GM12878 (cell line): ENCODE results near the gene SETD2. TPM values are rescaled to one million over a fixed set of nuclear protein-coding genes. Genes with fewer than 3 reads are reported as not detected.
A peak's percentile ranks its signal among the peaks of the same experiment; 100 is the strongest.

ENCODE experiments used
- ATAC-seq: fragments of 200-7000 bp; cut with Tn5 transposase; 3 replicates; pipeline ENCODE4 v1.9.1; 2020; ENCODE audit warnings: mild to moderate bottlenecking, moderate library complexity
- BruUV-seq: library from RNA; stranded (reverse); fragments of 400-500 nt; replicated peaks from 2 replicates; lab custom pipeline; 2021; lab: Mats Ljungman, UMichigan
- CTCF ChIA-PET: fragments of 300-600 bp; sonication (Branson Sonifier 250); formaldehyde crosslinking; extraction: SDS; loops from one replicate; lab custom pipeline; 2021; ENCODE audit warnings: inconsistent platforms; lab: Yijun Ruan, JAX
- POLR2A ChIA-PET: fragments of 350-600 bp; formaldehyde crosslinking; extraction: SDS; loops from one replicate; lab custom pipeline; 2021; ENCODE audit warnings: inconsistent platforms; lab: Charles Lee
- RAD21 ChIA-PET: fragments of 300-600 bp; sonication (Branson Sonifier 250); formaldehyde crosslinking; loops from one replicate; lab custom pipeline; 2023; ENCODE audit warnings: antibody characterized with exemption; ENCODE audit not compliant: unreplicated experiment; lab: Charles Lee
- SMC1A ChIA-PET: fragments of 300-600 bp; sonication (Branson Sonifier 250); formaldehyde crosslinking; loops from one replicate; lab custom pipeline; 2023; ENCODE audit not compliant: unreplicated experiment, uncharacterized antibody; lab: Charles Lee
- DNase-seq: peaks from one replicate; pipeline ENCODE4 v3.0.0-alpha.2; 2011; ENCODE audit warnings: low read depth, low spot score
- FAIRE-seq: peaks from 3 replicates; lab custom pipeline; 2011; peaks lifted over from hg19 to GRCh38; lab: Jason Lieb, UNC
- H2AFZ ChIP-seq: 2 replicates; pipeline ENCODE4 v1.6.0; 2011; ENCODE audit warnings: low read depth, low read length, control low read depth; ENCODE audit not compliant: control insufficient read depth
- H3K27ac ChIP-seq: 2 replicates; pipeline ENCODE4 v1.5.1; 2011; ENCODE audit warnings: control low read depth; ENCODE audit not compliant: control insufficient read depth, insufficient read depth
- H3K27me3 ChIP-seq, 2 experiments: replicated peaks in 1 of 2; 2 replicates each; pipeline versions ENCODE4 v1.6.0 to v1.6.1; 2011; ENCODE audit warnings: low read length in 1 of 2; ENCODE audit not compliant: control insufficient read depth in 2 of 2, insufficient read depth in 2 of 2
- H3K36me3 ChIP-seq, 2 experiments: 2 replicates each; pipeline ENCODE4 v1.5.1; 2011; ENCODE audit warnings: low read length in 1 of 2; ENCODE audit not compliant: control insufficient read depth in 2 of 2, insufficient read depth in 2 of 2
- H3K4me1 ChIP-seq: 2 replicates; pipeline ENCODE4 v1.6.1; 2011; ENCODE audit warnings: mild to moderate bottlenecking, low read length, moderate library complexity, mixed read lengths; ENCODE audit not compliant: control insufficient read depth, insufficient read depth
- H3K4me2 ChIP-seq: 2 replicates; pipeline ENCODE4 v1.6.0; 2011; ENCODE audit warnings: control low read depth; ENCODE audit not compliant: control insufficient read depth, insufficient read depth
- H3K4me3 ChIP-seq: fragments of 200-600 bp; sonication (generic); 2 replicates; pipeline ENCODE4 v1.5.1; 2016
- H3K79me2 ChIP-seq: 2 replicates; pipeline ENCODE4 v1.6.0; 2011; ENCODE audit warnings: low read length; ENCODE audit not compliant: control insufficient read depth, insufficient read depth
- H3K9ac ChIP-seq: 2 replicates; pipeline ENCODE4 v1.8.0; 2011; ENCODE audit warnings: low read length, control low read depth, mixed read lengths; ENCODE audit not compliant: control insufficient read depth, insufficient read depth
- H3K9me3 ChIP-seq: replicated peaks from 3 replicates; pipeline ENCODE4 v1.5.1; 2011; ENCODE audit warnings: mild to moderate bottlenecking, low read length; ENCODE audit not compliant: control insufficient read depth, insufficient read depth
- H4K20me1 ChIP-seq: 2 replicates; pipeline ENCODE4 v1.6.0; 2011; ENCODE audit not compliant: control insufficient read depth, insufficient read depth
- BMI1 ChIP-seq: fragments of 450-650 bp; IDR thresholded peaks from 2 replicates; pipeline ENCODE4 v1.6.1; 2016; ENCODE audit warnings: mild to moderate bottlenecking, moderate library complexity, borderline replicate concordance
- CEBPB ChIP-seq, 2 experiments: fragments of 150-350 bp in 1 of 2; IDR thresholded peaks; 2 replicates each; pipeline ENCODE4 v1.6.1; 2012 to 2014; ENCODE audit warnings: low read depth in 2 of 2, low read length in 2 of 2, borderline replicate concordance in 1 of 2, inconsistent platforms in 1 of 2
- E4F1 ChIP-seq: fragments of 450-650 bp; IDR thresholded peaks from 2 replicates; pipeline ENCODE4 v1.6.1; 2018; ENCODE audit warnings: borderline replicate concordance, mild to moderate bottlenecking; ENCODE audit not compliant: partially characterized antibody
- FOXK2 ChIP-seq: fragments of 450-650 bp; IDR thresholded peaks from 2 replicates; pipeline ENCODE4 v1.6.1; 2017; ENCODE audit warnings: mild to moderate bottlenecking, moderate library complexity
- HCFC1 ChIP-seq: fragments of 150-350 bp; IDR thresholded peaks from 2 replicates; pipeline ENCODE4 v1.6.1; 2014; ENCODE audit warnings: low read length
- LARP7 ChIP-seq: fragments of 450-650 bp; IDR thresholded peaks from 2 replicates; pipeline ENCODE4 v1.6.1; 2017; ENCODE audit warnings: mild to moderate bottlenecking
- MEF2A ChIP-seq: IDR thresholded peaks from 2 replicates; pipeline ENCODE4 v1.6.1; 2011; ENCODE audit warnings: low read depth, mild to moderate bottlenecking, low read length, moderate library complexity; ENCODE audit not compliant: insufficient read depth
- MTA3 ChIP-seq: IDR thresholded peaks from 2 replicates; pipeline ENCODE4 v1.6.1; 2012; ENCODE audit warnings: low read length, inconsistent platforms, borderline replicate concordance
- POLR2A ChIP-seq: IDR thresholded peaks from 2 replicates; pipeline ENCODE4 v1.6.1; 2011; ENCODE audit warnings: low read depth, mild to moderate bottlenecking, low read length
- PRDM15 ChIP-seq: fragments of 450-650 bp; formaldehyde crosslinking; IDR thresholded peaks from 2 replicates; pipeline ENCODE4 v1.4.0; 2020; ENCODE audit warnings: mild to moderate bottlenecking, moderate library complexity
- SMARCA5 ChIP-seq: fragments of 450-650 bp; IDR thresholded peaks from 2 replicates; pipeline ENCODE4 v1.6.1; 2017; ENCODE audit warnings: mild to moderate bottlenecking
- STAT3 ChIP-seq: IDR thresholded peaks from 2 replicates; pipeline ENCODE4 v1.6.1; 2011; ENCODE audit warnings: low read depth, low read length, improper control_type of control experiment
- TBL1XR1 ChIP-seq: IDR thresholded peaks from 2 replicates; pipeline ENCODE4 v1.6.1; 2012; ENCODE audit warnings: low read depth, low read length, improper control_type of control experiment
- YBX1 ChIP-seq: fragments of 450-650 bp; IDR thresholded peaks from 2 replicates; pipeline ENCODE4 v1.6.1; 2016; ENCODE audit warnings: antibody characterized with exemption
- WGBS: methylation state at CpG from one replicate; pipeline ENCODE4 v1.1.6; 2016; ENCODE audit warnings: low lambda C conversion rate; ENCODE audit not compliant: insufficient replicate concordance, insufficient coverage; ENCODE audit errors: missing lambda C conversion rate; 5-methylcytosine and 5-hydroxymethylcytosine counted together
- in situ Hi-C: fragments of 300-500 bp; cut with MboI; formaldehyde crosslinking; loops from 9 replicates; pipeline ENCODE4 v1.14.3; 2018; ENCODE audit warnings: mixed read lengths
- intact Hi-C: fragments of 100-400 bp; cut with micrococcal nuclease; formaldehyde crosslinking; loops from one replicate; pipeline ENCODE4 v1.14.2; 2022; ENCODE audit not compliant: unreplicated experiment
- polyA plus RNA-seq, 11 experiments: library from polyadenylated mRNA; depleted of rRNA in 4 of 11; unstranded in 6 of 11; stranded (reverse) in 5 of 11; fragments of >200 nt; fragmentation: Nextera tagmentation in 4 of 11; fragmentation: Illumina TruSeq in 1 of 11; extraction: Ambion mirVana in 4 of 11; extraction: Trizol in 1 of 11; gene quantifications; 1 replicate in 1 of 11; 2 replicates in 10 of 11; pipeline versions ENCODE4 v1.2.1 to v1.2.3, GENCODE V29; 2011 to 2016; ENCODE audit warnings: inconsistent platforms in 2 of 11, missing spikeins in 2 of 11, low read depth in 1 of 11
- total RNA-seq, 4 experiments: library from RNA; depleted of rRNA in 3 of 4; stranded (reverse); fragments of >200 nt in 3 of 4; fragmentation: Illumina TruSeq in 1 of 4; extraction: Trizol in 1 of 4; gene quantifications; 2 replicates each; pipeline versions ENCODE4 v1.2.1 to v1.2.3, GENCODE V29; 2013 to 2021

SETD2 gene
- total and polyA plus RNA-seq, 10 of the 15 experiments (the other 5 are each of a cell fraction or from before 2014, with no cell fraction given) = 8.4 to 44.9 (median 24.5) TPM

GRCh38 chr3:47014036-47014435 lies 149.9 kb downstream of the SETD2 start:
- in situ Hi-C loops = no loop called here
- Histone ChIP-seq H3K4me1 (peaks cover 9% of the 10 kb centered on the region; the same call in 1 of the 2 replicates), H3K4me2 (no peak overlapping the region), H4K20me1 (no peaks in the 10 kb centered on the region), H3K4me3 (no peak overlapping the region), H3K36me3 (peaks cover 13 to 21% of the 10 kb centered on the region in 2 experiments), H3K79me2 (no peaks in the 10 kb centered on the region), H3K9me3 (no peaks in the 10 kb centered on the region), H3K27me3 (no peaks in the 10 kb centered on the region), H2AFZ (no peak overlapping the region), H3K9ac (no peak overlapping the region), H3K27ac (no peak overlapping the region)
- TF ChIP-seq PRDM15 (CRISPR knock-in tag) (no peak), HCFC1 (no peak), POLR2A (peak; percentile 47)
- CTCF ChIA-PET = no interaction called here
- no peak for DNase-seq
- POLR2A ChIA-PET = no interaction called here
- BruUV-seq = no TSS peak
- SMC1A ChIA-PET = no interaction called here
- ATAC-seq = no peak
- FAIRE-seq = no peak
- RAD21 ChIA-PET = no interaction called here
- intact Hi-C loops = loop anchor here (10.0 kb wide), 1 partner anchor 309 kb away; the partner anchor contains the start of gene TMIE

GRCh38 chr3:47013231-47013630 lies 150.7 kb downstream of the SETD2 start:
- FAIRE-seq = no peak
- intact Hi-C loops (loop anchor here (10.0 kb wide), 1 partner anchor 308 kb away; the partner anchor contains the start of gene TMIE), in situ Hi-C loops (no loop called here)
- 94% methylated on average over 3 of the region's 3 CpGs for WGBS
- Histone ChIP-seq H3K9me3 (no peaks in the 10 kb centered on the region), H2AFZ (no peak overlapping the region), H3K4me1 (peaks cover 9% of the 10 kb centered on the region; the same call in 1 of the 2 replicates), H3K4me3 (no peak overlapping the region), H3K79me2 (no peaks in the 10 kb centered on the region), H3K9ac (no peak overlapping the region), H3K27ac (no peak overlapping the region), H3K4me2 (no peak overlapping the region), H3K27me3 (no peaks in the 10 kb centered on the region), H4K20me1 (no peaks in the 10 kb centered on the region), H3K36me3 (peaks cover 13 to 23% of the 10 kb centered on the region in 2 experiments)
- BruUV-seq = no TSS peak
- SMC1A ChIA-PET = interaction anchor here (1.0 kb wide), 1 partner anchor 364 kb away, joined by 3 read pairs; no protein-coding TSS in a partner anchor
- CTCF ChIA-PET = no interaction called here
- ATAC-seq = no peak
- RAD21 ChIA-PET = no interaction called here
- no peak for DNase-seq
- POLR2A ChIA-PET = no interaction called here
- TF ChIP-seq MTA3 (no peak), SMARCA5 (no peak), YBX1 (no peak), TBL1XR1 (no peak), LARP7 (no peak), MEF2A (no peak), BMI1 (no peak), E4F1 (no peak), CEBPB (IDR thresholded peaks at IDR 0.05; ENCODE audit: borderline replicate concordance in 1 of 2, low read depth in 2 of 2, low read length in 2 of 2) (no peak), STAT3 (no peak), FOXK2 (no peak)
